ENCODE results near the gene ZNF394.

The ZNF394 gene

DNA sequence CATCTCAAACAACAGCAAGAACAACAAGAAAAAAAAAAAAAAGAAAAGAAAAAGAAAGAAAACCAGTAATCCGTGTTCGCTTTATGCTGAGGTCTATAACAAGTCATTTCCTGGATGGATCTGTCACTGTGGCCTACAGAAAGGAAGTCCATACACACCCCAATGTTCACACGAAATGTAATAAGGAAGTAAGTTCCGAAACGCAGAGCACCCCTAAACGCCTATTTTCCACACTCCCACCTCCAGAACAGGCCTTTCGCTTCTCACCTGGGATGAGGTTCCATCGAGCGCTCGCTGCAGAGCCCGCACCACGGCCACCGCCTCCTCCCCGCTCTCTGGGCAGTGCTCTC, 735 bp downstream of the ZNF394 start:
- TF ChIP-seq REST (IDR thresholded peaks at IDR 0.05; ENCODE audit: insufficient replicate concordance, low read depth) = no peak
- no peak for TF ChIP-seq GABPA (IDR thresholded peaks at IDR 0.05; ENCODE audit: low read depth)
- no peak for TF ChIP-seq CTCF (IDR thresholded peaks at IDR 0.05; ENCODE audit: insufficient read depth, low read length)
- peak; percentile 65; the same call in 1 of the 2 replicates for TF ChIP-seq SPI1 (IDR thresholded peaks at IDR 0.05; ENCODE audit: borderline replicate concordance, low read depth)
- TF ChIP-seq POLR2AphosphoS5 (IDR thresholded peaks at IDR 0.05; ENCODE audit: low read depth) = no peak; the same call in 1 of the 2 replicates
- Histone ChIP-seq H3K27ac (replicated peaks) (peak overlapping the region; percentile 88), H3K4me3 (replicated peaks; ENCODE audit: insufficient read depth, low read length) (peak overlapping the region; percentile 99), H3K27me3 (ENCODE audit: insufficient read depth, poor library complexity, severe bottlenecking) (no peaks in the 10 kb centered on the region)
- DNase-seq (ENCODE audit: low read depth in 1 of 2, low spot score in 1 of 2) = peak; percentile 44 to 59

GRCh38 chr7:99498546-99498944, 1.5 kb downstream of the ZNF394 start:
- no peaks in the 10 kb centered on the region for H3K27me3 ChIP-seq (ENCODE audit: insufficient read depth, poor library complexity, severe bottlenecking)
- H3K4me3 ChIP-seq (replicated peaks; ENCODE audit: insufficient read depth, low read length) = peak overlapping the region; percentile 99
- H3K27ac ChIP-seq (replicated peaks) = peak overlapping the region; percentile 88
- TF ChIP-seq CTCF (IDR thresholded peaks at IDR 0.05; ENCODE audit: insufficient read depth, low read length) (no peak), REST (IDR thresholded peaks at IDR 0.05; ENCODE audit: insufficient replicate concordance, low read depth) (no peak), SPI1 (IDR thresholded peaks at IDR 0.05; ENCODE audit: borderline replicate concordance, low read depth) (no peak), GABPA (IDR thresholded peaks at IDR 0.05; ENCODE audit: low read depth) (no peak), POLR2AphosphoS5 (IDR thresholded peaks at IDR 0.05; ENCODE audit: low read depth) (no peak)
- DNase-seq (ENCODE audit: low read depth in 1 of 2, low spot score in 1 of 2) = peak in 1 of 2 experiments; percentile 43

GRCh38 chr7:99497766-99498545, 2.1 kb downstream of the ZNF394 start:
- TF ChIP-seq REST (IDR thresholded peaks at IDR 0.05; ENCODE audit: insufficient replicate concordance, low read depth) = no peak
- TF ChIP-seq POLR2AphosphoS5 (IDR thresholded peaks at IDR 0.05; ENCODE audit: low read depth) = no peak
- no peak for TF ChIP-seq GABPA (IDR thresholded peaks at IDR 0.05; ENCODE audit: low read depth)
- TF ChIP-seq CTCF (IDR thresholded peaks at IDR 0.05; ENCODE audit: insufficient read depth, low read length) = no peak
- no peak for TF ChIP-seq SPI1 (IDR thresholded peaks at IDR 0.05; ENCODE audit: borderline replicate concordance, low read depth)
- Histone ChIP-seq H3K4me3 (replicated peaks; ENCODE audit: insufficient read depth, low read length) (peak overlapping the region; percentile 99), H3K27ac (replicated peaks) (no peak overlapping the region; the same call in 1 of the 2 replicates), H3K27me3 (ENCODE audit: insufficient read depth, poor library complexity, severe bottlenecking) (no peaks in the 10 kb centered on the region)
- no peak for DNase-seq (ENCODE audit: low read depth in 1 of 2, low spot score in 1 of 2)

Measured in HL-60 (cell line).